ENCODE data around the gene CCDC167. TPM values are rescaled to one million over a fixed set of nuclear protein-coding genes. Genes with fewer than 3 reads are reported as not detected.

CCDC167 gene
- polyA plus RNA-seq, 1 donor from 2014 or later = 207 TPM

GRCh38 chr6:37489697-37490336 lies 9.9 kb downstream of the CCDC167 start:
- H3K27ac ChIP-seq (ENCODE audit: low read length) = no peak overlapping the region
- no peaks in the 10 kb centered on the region for H3K9me2 ChIP-seq (ENCODE audit: insufficient read depth, low read length)
- peaks cover 13% of the 10 kb centered on the region for H3K79me2 ChIP-seq (replicated peaks; ENCODE audit: insufficient read depth, low read length)
- no peaks in the 10 kb centered on the region for H3K9me3 ChIP-seq (ENCODE audit: low read length)
- H3K27me3 ChIP-seq (ENCODE audit: insufficient read depth, low read depth, low read length) = no peaks in the 10 kb centered on the region
- no peak overlapping the region for H3K4me2 ChIP-seq (ENCODE audit: low read length)
- no peaks in the 10 kb centered on the region for H3F3A ChIP-seq (ENCODE audit: insufficient read depth, low read length, poor library complexity, severe bottlenecking)
- H4K20me1 ChIP-seq (ENCODE audit: insufficient read depth) = no peaks in the 10 kb centered on the region
- H3K9ac ChIP-seq (ENCODE audit: low read length) = no peak overlapping the region
- H3K36me3 ChIP-seq (ENCODE audit: insufficient read depth, low read length) = no peaks in the 10 kb centered on the region
- TF ChIP-seq EZH2 (IDR thresholded peaks at IDR 0.05; ENCODE audit: borderline replicate concordance, insufficient read depth, low read length, poor library complexity, severe bottlenecking) (no peak), CTCF (IDR thresholded peaks at IDR 0.05; ENCODE audit: poor library complexity, severe bottlenecking) (peak; percentile 11), RAD21 (conservative IDR thresholded peaks at IDR 0.05) (no peak)
- no peak overlapping the region for H2AFZ ChIP-seq (ENCODE audit: low read depth, low read length)
- H3K4me3 ChIP-seq (ENCODE audit: low read length) = no peak overlapping the region

- Histone ChIP-seq H3F3A (ENCODE audit: insufficient read depth, low read length, poor library complexity, severe bottlenecking) (no peaks in the 10 kb centered on the region), H2AFZ (ENCODE audit: low read depth, low read length) (no peak overlapping the region), H3K27me3 (ENCODE audit: insufficient read depth, low read depth, low read length) (no peaks in the 10 kb centered on the region), H4K20me1 (ENCODE audit: insufficient read depth) (no peaks in the 10 kb centered on the region), H3K36me3 (ENCODE audit: insufficient read depth, low read length) (no peaks in the 10 kb centered on the region), H3K4me2 (ENCODE audit: low read length) (no peak overlapping the region), H3K79me2 (replicated peaks; ENCODE audit: insufficient read depth, low read length) (peaks cover 10% of the 10 kb centered on the region), H3K9ac (ENCODE audit: low read length) (no peak overlapping the region), H3K27ac (ENCODE audit: low read length) (no peak overlapping the region), H3K9me2 (ENCODE audit: insufficient read depth, low read length) (no peaks in the 10 kb centered on the region), H3K9me3 (ENCODE audit: low read length) (no peaks in the 10 kb centered on the region), H3K4me3 (ENCODE audit: low read length) (no peak overlapping the region)
- TF ChIP-seq MXI1 (conservative IDR thresholded peaks at IDR 0.05; ENCODE audit: poor library complexity, severe bottlenecking) (no peak), TAF1 (IDR thresholded peaks at IDR 0.05; ENCODE audit: low read depth) (no peak), EP300 (conservative IDR thresholded peaks at IDR 0.05; ENCODE audit: poor library complexity, severe bottlenecking) (no peak), EZH2 (IDR thresholded peaks at IDR 0.05; ENCODE audit: borderline replicate concordance, insufficient read depth, low read length, poor library complexity, severe bottlenecking) (no peak), RAD21 (conservative IDR thresholded peaks at IDR 0.05) (no peak), REST (IDR thresholded peaks at IDR 0.05; ENCODE audit: borderline replicate concordance) (no peak), POLR2AphosphoS5 (IDR thresholded peaks at IDR 0.05) (no peak)
These were observed 11.2 kb downstream of the CCDC167 start for GRCh38 chr6:37488476-37488875.

Measured in neural cell (in vitro differentiated cells).